Common myeloid progenitor, CD34-positive (primary cell): ENCODE measurements around the gene IER3IP1.
A peak's percentile ranks its signal among the peaks of the same experiment; 100 is the strongest.
"Not testable (repeated sequence)": the region's sequence is repeated elsewhere in the genome, so short reads cannot be mapped to it uniquely, and the experiment has no call there.

Source experiments
- CTCF ChIA-PET: fragments of 350-600 bp; sonication (Branson Sonifier 250); formaldehyde crosslinking; loops from one replicate; lab custom pipeline; 2021; ENCODE audit warnings: antibody characterized with exemption; lab: Charles Lee
- POLR2A ChIA-PET: fragments of 350-600 bp; sonication (Branson Sonifier 250); formaldehyde crosslinking; loops from one replicate; lab custom pipeline; 2021; ENCODE audit warnings: antibody characterized with exemption; lab: Charles Lee
- DNase-seq, 3 donors: peaks; one replicate each; pipeline versions ENCODE4 v3.0.0 to v3.0.0-alpha.2; 2013
- H3K27ac ChIP-seq, 2 experiments: 1 replicate in 1 of 2; 2 replicates in 1 of 2; pipeline ENCODE4 v1.7.0; 2013; ENCODE audit warnings: inconsistent platforms in 2 of 2, low read length in 2 of 2, mild to moderate bottlenecking in 2 of 2, low read depth in 1 of 2, moderate library complexity in 1 of 2; ENCODE audit not compliant: severe bottlenecking in 2 of 2, insufficient read depth in 1 of 2, poor library complexity in 1 of 2
- H3K27me3 ChIP-seq, 5 experiments: replicated peaks in 2 of 5; 1 replicate in 3 of 5; 2 replicates in 2 of 5; pipeline versions ENCODE4 v1.6.1 to v1.7.0; 2013; ENCODE audit warnings: low read length in 4 of 5, mild to moderate bottlenecking in 2 of 5, moderate library complexity in 2 of 5, inconsistent platforms in 1 of 5; ENCODE audit not compliant: insufficient read depth in 5 of 5, control insufficient read depth in 4 of 5
- H3K36me3 ChIP-seq, 4 experiments: 1 replicate in 2 of 4; 2 replicates in 2 of 4; pipeline versions ENCODE4 v1.6.1 to v1.7.0; 2013; ENCODE audit warnings: low read length in 3 of 4, control low read depth in 1 of 4, mild to moderate bottlenecking in 1 of 4; ENCODE audit not compliant: control insufficient read depth in 4 of 4, insufficient read depth in 4 of 4
- H3K4me1 ChIP-seq, 4 experiments: 1 replicate in 3 of 4; 2 replicates in 1 of 4; pipeline versions ENCODE4 v1.6.1 to v1.7.1; 2013; ENCODE audit warnings: low read length in 3 of 4, mild to moderate bottlenecking in 3 of 4, control low read depth in 1 of 4, inconsistent platforms in 1 of 4, moderate library complexity in 1 of 4; ENCODE audit not compliant: control insufficient read depth in 4 of 4, insufficient read depth in 4 of 4; ENCODE audit errors: control extremely low read depth in 1 of 4
- H3K4me3 ChIP-seq, 7 experiments: 1 replicate in 4 of 7; 2 replicates in 3 of 7; pipeline versions ENCODE4 v1.5.1 to v1.7.0; 2013; ENCODE audit warnings: mild to moderate bottlenecking in 7 of 7, low read length in 6 of 7, moderate library complexity in 6 of 7, inconsistent platforms in 2 of 7, low read depth in 2 of 7, control low read depth in 1 of 7; ENCODE audit not compliant: insufficient read depth in 4 of 7, control insufficient read depth in 1 of 7; ENCODE audit errors: extremely low read depth in 1 of 7
- H3K9me3 ChIP-seq, 5 experiments: 1 replicate in 4 of 5; 2 replicates in 1 of 5; pipeline versions ENCODE4 v1.6.1 to v1.7.1; 2013; ENCODE audit warnings: low read length in 4 of 5, mild to moderate bottlenecking in 2 of 5, inconsistent platforms in 1 of 5, low read depth in 1 of 5, moderate library complexity in 1 of 5; ENCODE audit not compliant: control insufficient read depth in 4 of 5, insufficient read depth in 2 of 5; ENCODE audit errors: control extremely low read depth in 1 of 5
- WGBS: methylation state at CpG from one replicate; pipeline ENCODE4 v1.1.5; 2013; ENCODE audit not compliant: insufficient coverage; 5-methylcytosine and 5-hydroxymethylcytosine counted together

The IER3IP1 gene

GRCh38 chr18:47160256-47160655 is 15.9 kb downstream of the IER3IP1 start:
- H3K4me3 ChIP-seq = no peak overlapping the region
- no peak overlapping the region for H3K27ac ChIP-seq
- peaks cover 0 to 4% (median 1%) of the 10 kb centered on the region in 4 experiments for H3K36me3 ChIP-seq
- ChIA-PET CTCF (interaction anchor here (1.8 kb wide), 1 partner anchor 10 kb away, joined by 5 read pairs; the partner anchor contains the start of gene HDHD2), POLR2A (no interaction called here)
- no peaks in the 10 kb centered on the region for H3K4me1 ChIP-seq
- WGBS = 94% methylated on average over 5 of the region's 5 CpGs
- H3K27me3 ChIP-seq = no peaks in the 10 kb centered on the region
- DNase-seq = no peak
- no peaks in the 10 kb centered on the region for H3K9me3 ChIP-seq

- H3K4me3 ChIP-seq, H3K27me3 ChIP-seq, DNase-seq, H3K4me1 ChIP-seq, H3K27ac ChIP-seq, H3K9me3 ChIP-seq, CTCF ChIA-PET, POLR2A ChIA-PET: not testable (repeated sequence)
- WGBS = 97% methylated on average over 12 of the region's 16 CpGs
- peaks cover 0 to 10% (median 10%) of the 10 kb centered on the region in 4 experiments for H3K36me3 ChIP-seq
These were observed 17.8 kb downstream of the IER3IP1 start for GRCh38 chr18:47158404-47158803.

- Histone ChIP-seq H3K27me3 (no peaks in the 10 kb centered on the region), H3K36me3 (peaks cover 0 to 10% (median 10%) of the 10 kb centered on the region in 4 experiments), H3K9me3 (no peaks in the 10 kb centered on the region), H3K27ac (peak overlapping the region in 1 of 2 experiments; percentile 74), H3K4me1 (peaks cover 5 to 22% (median 15%) of the 10 kb centered on the region in 4 experiments), H3K4me3 (peak overlapping the region in 6 of 7 experiments; percentile 77 to 98 (median 86))
- DNase-seq = peak; percentile 27 to 67 (median 44)
- POLR2A ChIA-PET = no interaction called here
- CTCF ChIA-PET = interaction anchor here (1.0 to 2.2 kb wide), 2 partner anchors 13 to 53 kb away, joined by 3 to 8 read pairs; no protein-coding TSS in a partner anchor
These were observed 24.7 kb downstream of the IER3IP1 start for GRCh38 chr18:47151439-47151838.

GRCh38 chr18:47150824-47151366 is 25.3 kb downstream of the IER3IP1 start:
- Histone ChIP-seq H3K27ac (peak overlapping the region; percentile 52 to 74), H3K4me1 (peaks cover 5 to 22% (median 15%) of the 10 kb centered on the region in 4 experiments), H3K36me3 (peaks cover 3 to 12% (median 10%) of the 10 kb centered on the region in 4 experiments), H3K27me3 (no peaks in the 10 kb centered on the region), H3K9me3 (no peaks in the 10 kb centered on the region), H3K4me3 (peak overlapping the region; percentile 71 to 98 (median 86))
- peak; percentile 3 to 48 (median 24) for DNase-seq
- ChIA-PET CTCF (interaction anchor here (1.0 to 2.2 kb wide), 6 partner anchors 9 to 54 kb away, joined by 3 to 8 read pairs (median 5); no protein-coding TSS in a partner anchor), POLR2A (interaction anchor here (0.9 kb wide), 1 partner anchor 31 kb away, joined by 3 read pairs; no protein-coding TSS in a partner anchor)
- 10% methylated on average over 12 of the region's 13 CpGs for WGBS

DNA sequence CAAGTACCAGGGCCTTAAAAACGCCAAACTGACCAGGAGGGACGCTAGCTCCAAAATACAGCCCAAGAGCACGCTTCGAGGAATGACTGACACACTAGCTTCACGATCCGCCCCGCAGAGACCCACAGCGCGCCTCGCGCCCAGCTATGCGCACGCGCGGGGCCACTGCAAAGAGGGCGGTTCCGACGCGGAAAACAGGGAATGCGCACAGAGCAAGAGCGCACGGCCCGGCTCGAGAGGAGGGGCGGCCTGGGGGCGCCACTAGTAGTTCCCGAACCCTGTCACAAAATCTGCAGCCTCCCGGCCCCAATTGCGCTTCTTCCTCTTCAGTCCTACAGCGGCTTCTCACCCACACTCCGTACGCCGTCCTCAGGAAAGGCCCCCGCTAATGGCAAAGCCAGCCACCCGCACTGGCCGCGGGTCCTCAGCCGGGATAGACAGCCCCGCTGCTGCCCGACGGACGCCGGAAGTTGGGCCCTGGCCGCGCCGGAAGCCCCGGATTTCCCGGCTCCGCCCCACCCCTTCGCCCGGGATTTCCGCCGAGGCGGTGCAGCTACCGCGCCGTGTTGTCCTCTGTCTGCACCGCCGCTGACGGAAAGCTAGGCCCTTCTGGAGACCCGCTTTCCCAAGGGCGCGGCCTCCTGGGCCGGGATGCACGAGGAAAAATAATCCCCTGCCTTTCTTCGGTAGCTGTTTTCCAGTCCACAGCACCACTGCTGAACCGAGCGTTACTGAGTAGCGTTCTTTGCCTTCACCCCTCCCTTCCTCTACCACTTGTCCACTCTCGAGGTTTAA is 25.9 kb downstream of the IER3IP1 start, which contains the start of gene HDHD2:
HDHD2 (minus strand) TSS at position 472 of the 795 bp plus-strand sequence. CDS start 14,061 bp downstream, outside the sequence.
- Histone ChIP-seq H3K4me3 (peak within 1 kb of the TSS; percentile 71 to 98 (median 86)), H3K9me3 (no peaks in the 10 kb centered on the region), H3K27me3 (no peaks in the 10 kb centered on the region), H3K27ac (peak within 1 kb of the TSS; percentile 52 to 74), H3K36me3 (peaks cover 3 to 12% (median 10%) of the 10 kb centered on the region in 4 experiments), H3K4me1 (peaks cover 5 to 22% (median 15%) of the 10 kb centered on the region in 4 experiments)
- DNase-seq = peak; percentile 35 to 66 (median 61)
- ChIA-PET CTCF (interaction anchor here (1.0 to 2.2 kb wide), 7 partner anchors 10 to 55 kb away, joined by 3 to 8 read pairs (median 5); no protein-coding TSS in a partner anchor), POLR2A (interaction anchor here (0.9 kb wide), 1 partner anchor 31 kb away, joined by 3 read pairs; no protein-coding TSS in a partner anchor)
- 0% methylated on average over 65 of the region's 70 CpGs for WGBS

- 40% methylated on average over 12 of the region's 12 CpGs for WGBS
- Histone ChIP-seq H3K4me1 (peaks cover 5 to 22% (median 15%) of the 10 kb centered on the region in 4 experiments), H3K27me3 (no peaks in the 10 kb centered on the region), H3K27ac (peak overlapping the region in 1 of 2 experiments; percentile 74), H3K36me3 (peaks cover 3 to 10% (median 7%) of the 10 kb centered on the region in 4 experiments), H3K9me3 (no peaks in the 10 kb centered on the region), H3K4me3 (peak overlapping the region; percentile 71 to 98 (median 86))
- ChIA-PET POLR2A (no interaction called here), CTCF (interaction anchor here (1.2 to 2.2 kb wide), 6 partner anchors 10 to 55 kb away, joined by 3 to 8 read pairs (median 6); no protein-coding TSS in a partner anchor)
- peak in 2 of 3 donors; percentile 1 to 8 for DNase-seq
These were observed 26.6 kb downstream of the IER3IP1 start for GRCh38 chr18:47149457-47150028.
